HG03025 (cell line): ENCODE results near the gene BTG3.

Experiments
- ATAC-seq: cut with Tn5 transposase; IDR thresholded peaks from one replicate; pipeline ENCODE4 v1.9.1; 2021; ENCODE audit warnings: mild to moderate bottlenecking, moderate library complexity; ENCODE audit not compliant: unreplicated experiment, low FRiP score

BTG3 gene

GRCh38 chr21:17612565-17613241, at the start of gene BTG3:
TSS of gene BTG3 (minus strand) at chr21:17612901. CDS start at chr21:17609144, 3,757 bp downstream.
- peak; percentile 80 for ATAC-seq

- no peak for ATAC-seq
Measured at GRCh38 chr21:17660862-17661261, 48.2 kb upstream of the BTG3 start.

- ATAC-seq: no peak
Measured at GRCh38 chr21:17660452-17660851, 47.8 kb upstream of the BTG3 start.

- no peak for ATAC-seq
Measured at GRCh38 chr21:17658931-17659330, 46.2 kb upstream of the BTG3 start.

- no peak for ATAC-seq
Measured at GRCh38 chr21:17651526-17651925, 38.8 kb upstream of the BTG3 start.

- no peak for ATAC-seq
Measured at GRCh38 chr21:17650292-17650691, 37.6 kb upstream of the BTG3 start.

GRCh38 chr21:17646790-17647189, 34.1 kb upstream of the BTG3 start:
- ATAC-seq: no peak

GRCh38 chr21:17644186-17644585, 31.5 kb upstream of the BTG3 start:
- ATAC-seq: no peak

GRCh38 chr21:17640821-17641220, 28.1 kb upstream of the BTG3 start:
- no peak for ATAC-seq

GRCh38 chr21:17636711-17637110, 24.0 kb upstream of the BTG3 start:
- ATAC-seq: no peak

GRCh38 chr21:17631195-17631594, 18.5 kb upstream of the BTG3 start:
- no peak for ATAC-seq

GRCh38 chr21:17622018-17622417, 9.3 kb upstream of the BTG3 start:
- ATAC-seq: no peak

- ATAC-seq: no peak
Measured at GRCh38 chr21:17616831-17617230, 4.1 kb upstream of the BTG3 start.

- ATAC-seq: peak; percentile 1
Measured at GRCh38 chr21:17613242-17613676, 558 bp upstream of the BTG3 start.

- ATAC-seq: peak; percentile 5
Measured at GRCh38 chr21:17612023-17612564, 607 bp downstream of the BTG3 start.

GRCh38 chr21:17611414-17612022, 1.2 kb downstream of the BTG3 start:
- peak; percentile 61 for ATAC-seq

- ATAC-seq: no peak
Measured at GRCh38 chr21:17610911-17611310, 1.8 kb downstream of the BTG3 start.

- no peak for ATAC-seq
Measured at GRCh38 chr21:17609681-17610080, 3.0 kb downstream of the BTG3 start.

GRCh38 chr21:17607684-17608083, 5.0 kb downstream of the BTG3 start:
- ATAC-seq: no peak

GRCh38 chr21:17602874-17603273, 9.8 kb downstream of the BTG3 start:
- no peak for ATAC-seq

- peak; percentile 86 for ATAC-seq
Measured at GRCh38 chr21:17598437-17598836, 14.3 kb downstream of the BTG3 start.

- ATAC-seq: no peak
Measured at GRCh38 chr21:17597680-17598079, 15.0 kb downstream of the BTG3 start.
